CD8-positive, alpha-beta memory T cell (primary cell): ENCODE data around the gene THSD1. TPM values are rescaled to one million over a fixed set of nuclear protein-coding genes. Genes with fewer than 3 reads are reported as not detected.
"Not testable (repeated sequence)": the region's sequence is repeated elsewhere in the genome, so short reads cannot be mapped to it uniquely, and the experiment has no call there.

Experiments
- CTCF ChIA-PET: fragments of 350-600 bp; sonication (Branson Sonifier 250); formaldehyde crosslinking; loops from one replicate; lab custom pipeline; 2021; ENCODE audit warnings: antibody characterized with exemption; lab: Charles Lee
- POLR2A ChIA-PET: fragments of 350-600 bp; sonication (Branson Sonifier 250); formaldehyde crosslinking; loops from one replicate; lab custom pipeline; 2021; ENCODE audit warnings: antibody characterized with exemption; lab: Charles Lee
- DNase-seq, 5 donors: peaks; one replicate each; pipeline versions ENCODE4 v3.0.0 to v3.0.0-alpha.2; 2020 to 2022; ENCODE audit warnings: mixed read lengths in 1 of 5
- H3K27ac ChIP-seq: one replicate; pipeline ENCODE4 v1.7.0; 2013; ENCODE audit warnings: low read depth, mild to moderate bottlenecking, low read length, moderate library complexity
- H3K27me3 ChIP-seq: 2 replicates; pipeline ENCODE4 v1.7.0; 2013; ENCODE audit warnings: low read length, mild to moderate bottlenecking; ENCODE audit not compliant: insufficient read depth, poor library complexity, severe bottlenecking
- H3K36me3 ChIP-seq: 2 replicates; pipeline ENCODE4 v1.7.0; 2013; ENCODE audit warnings: mild to moderate bottlenecking, low read length, moderate library complexity; ENCODE audit not compliant: insufficient read depth
- H3K4me1 ChIP-seq: 2 replicates; pipeline ENCODE4 v1.7.0; 2013; ENCODE audit warnings: mild to moderate bottlenecking, low read length, moderate library complexity; ENCODE audit not compliant: insufficient read depth
- H3K4me3 ChIP-seq: 2 replicates; pipeline ENCODE4 v1.7.0; 2013; ENCODE audit warnings: mild to moderate bottlenecking, low read length
- H3K9me3 ChIP-seq: 2 replicates; pipeline ENCODE4 v1.7.0; 2013; ENCODE audit warnings: mild to moderate bottlenecking, low read length
- H3K27ac Mint-ChIP-seq, 8 donors: one replicate each; pipeline ENCODE4 v1.8.0; 2020 to 2021; ENCODE audit warnings: mixed read lengths in 8 of 8, mild to moderate bottlenecking in 6 of 8, inconsistent platforms in 3 of 8, moderate library complexity in 3 of 8
- H3K27me3 Mint-ChIP-seq, 2 donors: one replicate each; pipeline ENCODE4 v1.8.0; 2020 to 2021; ENCODE audit warnings: mixed read lengths in 2 of 2, mild to moderate bottlenecking in 1 of 2, moderate library complexity in 1 of 2
- H3K36me3 Mint-ChIP-seq, 3 donors: one replicate each; pipeline ENCODE4 v1.8.0; 2020 to 2021; ENCODE audit warnings: mixed read lengths in 3 of 3, inconsistent platforms in 1 of 3, mild to moderate bottlenecking in 1 of 3
- H3K4me1 Mint-ChIP-seq, 3 donors: one replicate each; pipeline ENCODE4 v1.8.0; 2020 to 2021; ENCODE audit warnings: mixed read lengths in 3 of 3, inconsistent platforms in 1 of 3, mild to moderate bottlenecking in 1 of 3
- H3K4me3 Mint-ChIP-seq, 7 donors: one replicate each; pipeline ENCODE4 v1.8.0; 2020 to 2021; ENCODE audit warnings: mixed read lengths in 7 of 7, mild to moderate bottlenecking in 6 of 7, moderate library complexity in 4 of 7, inconsistent platforms in 2 of 7
- H3K9me3 Mint-ChIP-seq, 5 donors: one replicate each; pipeline ENCODE4 v1.8.0; 2020 to 2022; ENCODE audit warnings: mixed read lengths in 5 of 5, mild to moderate bottlenecking in 3 of 5, moderate library complexity in 2 of 5, inconsistent platforms in 1 of 5
- polyA plus RNA-seq: library from polyadenylated mRNA; unstranded; fragments of 300-500 nt; fragmentation: Illumina TruSeq; gene quantifications from one replicate; pipeline ENCODE4 v1.2.3, GENCODE V29; 2021
- total RNA-seq, 2 experiments: library from RNA; stranded (reverse); gene quantifications; one replicate each; pipeline ENCODE4 v1.2.3, GENCODE V29; 2021

THSD1 gene
- total and polyA plus RNA-seq, 3 experiments from 2014 or later = 0.20 to 0.26 TPM; not detected in 1

DNA sequence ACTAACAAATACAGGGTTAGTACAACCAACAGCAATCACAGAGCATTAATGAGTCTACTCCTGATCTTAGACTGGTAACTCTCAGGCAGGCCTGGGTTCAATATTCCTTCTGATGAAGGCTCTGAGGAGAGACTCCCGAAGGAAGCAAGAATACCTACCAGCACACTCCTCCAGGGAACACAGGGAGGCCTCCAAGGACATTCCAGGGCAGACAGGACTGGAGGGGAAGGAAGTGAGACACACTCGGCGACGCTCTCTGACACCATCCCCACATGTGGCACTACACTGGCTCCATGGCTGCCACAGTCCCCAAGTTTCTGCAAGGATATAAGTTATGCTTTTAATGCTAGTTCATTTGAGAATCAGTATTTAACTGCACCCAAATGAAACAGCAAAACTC is 20.1 kb downstream of the THSD1 start:
- Histone ChIP-seq H3K27me3 (no peaks in the 10 kb centered on the region), H3K9me3 (no peaks in the 10 kb centered on the region), H3K36me3 (no peaks in the 10 kb centered on the region), H3K4me3 (no peak overlapping the region), H3K4me1 (no peaks in the 10 kb centered on the region), H3K27ac (no peak overlapping the region)
- Mint-ChIP-seq H3K36me3 (no peaks in the 10 kb centered on the region), H3K4me3 (no peak overlapping the region), H3K4me1 (no peaks in the 10 kb centered on the region), H3K9me3 (peaks cover 0 to 2% (median 0%) of the 10 kb centered on the region in 5 donors), H3K27me3 (peaks cover 0 to 3% of the 10 kb centered on the region in 2 donors), H3K27ac (no peak overlapping the region)
- ChIA-PET CTCF (interaction anchor here (1.8 kb wide), 1 partner anchor 65 kb away, joined by 5 read pairs; no protein-coding TSS in a partner anchor), POLR2A (no interaction called here)
- DNase-seq = no peak

DNA sequence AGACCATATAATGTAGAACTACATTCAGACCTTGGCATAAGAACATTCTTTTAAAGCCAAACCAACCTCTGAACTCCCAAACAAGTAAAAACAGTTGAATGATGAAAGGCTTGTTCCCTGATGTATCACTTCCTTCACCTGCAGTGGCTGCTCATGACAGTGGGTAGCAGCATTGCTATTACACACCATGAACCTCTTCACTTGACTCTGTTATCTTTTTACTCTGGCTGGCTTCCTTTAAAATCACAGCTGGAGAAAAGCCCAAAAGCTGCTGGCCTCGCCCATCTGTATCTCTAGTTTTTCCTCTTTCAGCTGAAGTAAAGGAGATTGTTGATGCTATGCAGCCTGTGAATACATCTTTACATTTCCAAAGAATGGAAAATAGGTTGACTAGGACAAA is 22.6 kb downstream of the THSD1 start:
- CTCF ChIA-PET = no interaction called here
- Mint-ChIP-seq H3K4me1 (no peaks in the 10 kb centered on the region), H3K9me3 (peaks cover 0 to 2% (median 0%) of the 10 kb centered on the region in 5 donors), H3K4me3 (no peak overlapping the region), H3K36me3 (peaks cover 0 to 2% (median 0%) of the 10 kb centered on the region in 3 donors), H3K27me3 (peaks cover 0 to under 1% of the 10 kb centered on the region in 2 donors), H3K27ac (peak overlapping the region in 1 of 8 donors; percentile 20)
- Histone ChIP-seq H3K4me1 (no peaks in the 10 kb centered on the region), H3K27ac (no peak overlapping the region), H3K27me3 (no peaks in the 10 kb centered on the region), H3K9me3 (no peaks in the 10 kb centered on the region), H3K36me3 (no peaks in the 10 kb centered on the region), H3K4me3 (no peak overlapping the region)
- DNase-seq = no peak
- POLR2A ChIA-PET = no interaction called here

DNA sequence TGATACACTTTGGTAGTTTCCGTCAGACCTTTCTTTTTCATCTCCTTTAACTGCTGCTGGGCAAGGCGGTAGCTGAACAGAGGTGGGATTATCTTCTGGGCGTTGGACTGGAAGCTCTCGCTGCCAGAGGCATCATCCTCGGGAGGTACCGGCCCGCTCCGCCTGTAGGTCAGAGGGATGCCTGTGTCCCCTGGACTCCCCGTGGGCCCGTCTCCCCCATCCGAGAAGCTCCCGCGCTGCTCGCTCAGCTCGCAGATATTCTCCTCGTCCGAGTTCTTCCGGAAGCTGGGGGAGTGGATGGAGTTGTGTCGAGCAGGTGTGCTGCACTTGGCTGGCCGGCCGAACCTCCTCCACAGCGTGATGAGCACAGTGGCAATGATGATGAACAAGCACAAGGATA is 27.7 kb downstream of the THSD1 start:
- H3K27me3 Mint-ChIP-seq = no peaks in the 10 kb centered on the region
- POLR2A ChIA-PET = no interaction called here
- Histone ChIP-seq H3K27ac (no peak overlapping the region), H3K36me3 (no peaks in the 10 kb centered on the region), H3K9me3 (no peaks in the 10 kb centered on the region), H3K4me1 (no peaks in the 10 kb centered on the region), H3K4me3 (no peak overlapping the region), H3K27me3 (no peaks in the 10 kb centered on the region)
- DNase-seq = no peak
- peaks cover 0 to 2% (median 0%) of the 10 kb centered on the region in 3 donors for H3K36me3 Mint-ChIP-seq
- H3K9me3 Mint-ChIP-seq = no peaks in the 10 kb centered on the region
- H3K4me3 Mint-ChIP-seq = no peak overlapping the region
- H3K27ac Mint-ChIP-seq = no peak overlapping the region
- CTCF ChIA-PET = no interaction called here
- no peaks in the 10 kb centered on the region for H3K4me1 Mint-ChIP-seq

DNA sequence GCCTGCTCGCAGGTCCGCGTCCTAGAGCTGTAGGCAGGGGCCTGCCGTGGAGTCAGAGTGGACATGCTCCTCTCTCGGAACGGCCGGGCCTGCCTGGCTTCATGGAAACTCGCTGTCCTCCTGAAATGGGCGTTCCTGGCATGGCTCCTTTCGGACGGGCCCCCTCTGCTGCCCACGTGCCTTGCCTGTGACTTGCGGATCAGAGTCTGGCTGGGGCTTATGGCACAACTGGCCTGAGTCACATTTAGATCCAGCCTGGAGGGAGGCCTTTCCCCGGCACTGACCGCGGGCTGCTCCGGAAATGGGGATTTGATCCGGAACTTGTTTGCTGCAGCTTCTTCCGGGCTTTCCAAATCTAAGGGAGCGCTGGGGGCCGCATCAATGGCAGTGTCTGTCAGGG is 28.1 kb downstream of the THSD1 start:
- Histone ChIP-seq H3K4me3 (no peak overlapping the region), H3K36me3 (no peaks in the 10 kb centered on the region), H3K27ac (no peak overlapping the region), H3K27me3 (no peaks in the 10 kb centered on the region), H3K4me1 (no peaks in the 10 kb centered on the region), H3K9me3 (no peaks in the 10 kb centered on the region)
- Mint-ChIP-seq H3K36me3 (peaks cover 0 to 2% (median 0%) of the 10 kb centered on the region in 3 donors), H3K27me3 (peaks cover 0 to 2% of the 10 kb centered on the region in 2 donors), H3K4me1 (no peaks in the 10 kb centered on the region), H3K27ac (no peak overlapping the region), H3K4me3 (no peak overlapping the region), H3K9me3 (no peaks in the 10 kb centered on the region)
- POLR2A ChIA-PET = no interaction called here
- no peak for DNase-seq
- CTCF ChIA-PET = interaction anchor here (0.6 kb wide), 1 partner anchor 280 kb away, joined by 3 read pairs; no protein-coding TSS in a partner anchor

DNA sequence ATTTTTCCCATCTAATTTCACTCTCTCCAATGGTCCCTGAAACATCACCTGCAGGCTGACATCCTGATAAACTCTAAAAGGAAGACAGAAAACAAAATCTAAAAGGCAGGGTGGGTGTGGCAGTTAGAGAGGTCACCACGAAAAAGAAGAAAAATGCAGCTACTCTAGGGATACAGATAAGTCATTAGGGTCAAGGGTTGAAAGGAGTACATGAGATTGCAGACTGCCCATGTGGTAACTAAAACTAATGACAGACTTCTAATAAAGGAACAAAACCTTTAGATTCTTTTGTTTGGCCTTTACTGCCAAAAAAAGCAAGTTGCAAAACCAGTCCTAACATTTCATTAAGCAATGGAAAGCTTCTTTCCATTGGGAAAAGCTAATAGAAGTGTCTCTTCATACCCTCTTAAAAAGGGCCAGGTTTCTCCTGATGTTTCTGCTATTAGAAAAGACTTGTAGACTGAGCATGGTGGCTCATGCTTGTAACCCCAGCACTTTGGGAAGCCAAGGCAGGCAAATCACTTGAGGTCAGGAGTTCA is 31.0 kb downstream of the THSD1 start:
- no peak overlapping the region for H3K4me3 Mint-ChIP-seq
- no peaks in the 10 kb centered on the region for H3K9me3 ChIP-seq
- H3K27ac Mint-ChIP-seq = no peak overlapping the region
- H3K9me3 Mint-ChIP-seq = no peaks in the 10 kb centered on the region
- no peaks in the 10 kb centered on the region for H3K4me1 Mint-ChIP-seq
- ChIA-PET POLR2A (no interaction called here), CTCF (no interaction called here)
- no peak overlapping the region for H3K27ac ChIP-seq
- H3K27me3 Mint-ChIP-seq = peaks cover 0 to 2% of the 10 kb centered on the region in 2 donors
- no peaks in the 10 kb centered on the region for H3K36me3 ChIP-seq
- no peaks in the 10 kb centered on the region for H3K27me3 ChIP-seq
- DNase-seq = no peak
- no peaks in the 10 kb centered on the region for H3K4me1 ChIP-seq
- no peak overlapping the region for H3K4me3 ChIP-seq
- peaks cover 0 to 2% (median 0%) of the 10 kb centered on the region in 3 donors for H3K36me3 Mint-ChIP-seq

DNA sequence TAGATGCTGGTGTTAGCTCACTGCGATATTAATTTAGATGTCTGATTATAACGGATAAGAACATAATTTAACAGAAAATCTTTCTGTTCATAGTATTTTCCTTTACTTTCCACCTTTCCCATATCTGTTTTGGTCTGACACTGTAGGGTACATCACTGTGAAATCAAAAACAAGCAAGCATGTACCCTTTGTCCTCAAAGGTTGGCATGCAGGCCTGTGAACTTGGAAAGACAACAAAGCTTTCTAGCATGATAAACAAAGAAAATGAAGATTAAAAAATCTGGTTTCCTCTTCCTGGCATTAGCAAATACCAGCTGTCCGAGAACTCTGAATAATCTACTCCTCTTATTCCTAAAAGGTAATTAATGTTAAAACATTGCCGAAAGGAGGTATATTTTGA is 31.6 kb downstream of the THSD1 start:
- no peak for DNase-seq
- no peaks in the 10 kb centered on the region for H3K4me1 ChIP-seq
- no peaks in the 10 kb centered on the region for H3K9me3 ChIP-seq
- Mint-ChIP-seq H3K27ac (no peak overlapping the region), H3K9me3 (no peaks in the 10 kb centered on the region), H3K27me3 (peaks cover 0 to 2% of the 10 kb centered on the region in 2 donors), H3K4me1 (no peaks in the 10 kb centered on the region), H3K36me3 (peaks cover 0 to 2% (median 0%) of the 10 kb centered on the region in 3 donors), H3K4me3 (no peak overlapping the region)
- POLR2A ChIA-PET = no interaction called here
- no peak overlapping the region for H3K27ac ChIP-seq
- no peaks in the 10 kb centered on the region for H3K36me3 ChIP-seq
- H3K27me3 ChIP-seq = no peaks in the 10 kb centered on the region
- no peak overlapping the region for H3K4me3 ChIP-seq
- CTCF ChIA-PET = no interaction called here

DNA sequence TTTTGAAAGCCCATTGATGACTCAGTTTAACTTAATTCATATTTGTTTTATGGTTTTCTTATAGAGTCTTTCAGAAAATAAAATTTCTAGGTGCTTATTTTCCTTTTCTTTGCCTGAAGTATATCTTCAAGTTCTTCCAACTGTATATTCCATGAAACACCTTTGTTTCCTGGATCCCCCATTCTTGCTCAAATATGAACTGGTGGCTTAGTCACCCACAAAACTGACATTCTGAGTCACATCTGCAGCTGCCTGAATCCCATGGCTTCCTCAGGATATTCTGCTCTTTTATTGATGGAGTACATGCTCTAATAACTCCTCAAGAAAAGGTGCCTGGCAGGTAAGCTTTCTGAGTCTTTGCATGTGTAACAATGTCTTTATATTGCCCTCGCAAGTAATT is 32.7 kb downstream of the THSD1 start:
- H3K4me3 Mint-ChIP-seq, H3K27me3 ChIP-seq, H3K9me3 Mint-ChIP-seq, H3K9me3 ChIP-seq, H3K27me3 Mint-ChIP-seq, H3K4me3 ChIP-seq, H3K36me3 Mint-ChIP-seq, H3K27ac Mint-ChIP-seq, H3K4me1 Mint-ChIP-seq, H3K36me3 ChIP-seq, H3K27ac ChIP-seq, POLR2A ChIA-PET, CTCF ChIA-PET, H3K4me1 ChIP-seq, DNase-seq: not testable (repeated sequence)

DNA sequence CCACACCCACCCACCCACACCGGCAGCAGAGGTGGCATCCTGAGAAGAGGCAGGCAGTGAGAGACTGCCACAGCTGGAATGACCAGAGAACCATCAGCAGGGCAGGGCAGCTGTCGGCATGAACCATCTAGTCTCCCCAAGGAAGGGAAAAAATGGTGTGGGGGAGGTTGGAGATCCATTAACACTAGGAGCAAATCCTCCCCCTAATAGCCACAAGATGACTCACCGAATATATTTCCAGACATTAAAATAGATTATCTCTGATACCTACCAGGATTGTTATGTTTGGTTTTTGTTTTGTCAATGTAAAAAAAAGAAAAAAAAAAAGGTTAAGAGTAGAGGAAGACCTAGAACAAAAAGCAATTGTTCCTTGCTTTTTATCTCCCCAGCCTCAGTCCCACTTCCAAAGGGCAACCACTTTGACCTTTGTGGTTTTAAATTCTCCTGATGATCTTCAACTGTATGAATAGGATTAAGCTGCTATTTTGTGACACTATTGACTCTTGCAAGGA is 34.2 kb downstream of the THSD1 start:
- H3K27me3 Mint-ChIP-seq = peaks cover 0 to 3% of the 10 kb centered on the region in 2 donors
- H3K27ac ChIP-seq = no peak overlapping the region
- no peaks in the 10 kb centered on the region for H3K4me1 ChIP-seq
- H3K4me1 Mint-ChIP-seq = no peaks in the 10 kb centered on the region
- H3K36me3 ChIP-seq = no peaks in the 10 kb centered on the region
- DNase-seq = no peak
- ChIA-PET CTCF (interaction anchor here (1.3 to 1.6 kb wide), 2 partner anchors 9 to 79 kb away, joined by 3 to 4 read pairs; no protein-coding TSS in a partner anchor), POLR2A (no interaction called here)
- H3K4me3 ChIP-seq = no peak overlapping the region
- H3K36me3 Mint-ChIP-seq = no peaks in the 10 kb centered on the region
- no peaks in the 10 kb centered on the region for H3K27me3 ChIP-seq
- no peaks in the 10 kb centered on the region for H3K9me3 Mint-ChIP-seq
- H3K27ac Mint-ChIP-seq = no peak overlapping the region
- no peaks in the 10 kb centered on the region for H3K9me3 ChIP-seq
- H3K4me3 Mint-ChIP-seq = no peak overlapping the region
